ENCODE data around the gene PEAR1.

The PEAR1 gene

GRCh38 chr1:156883919-156884318 lies 9.6 kb upstream of the PEAR1 start:
- Histone ChIP-seq H3K36me3 (ENCODE audit: control insufficient read depth in 1 of 2, insufficient read depth in 2 of 2, low read length in 2 of 2) (no peaks in the 10 kb centered on the region), H2AFZ (ENCODE audit: insufficient read depth, low read length, poor library complexity) (no peak overlapping the region), H3K79me1 (ENCODE audit: low read length) (no peaks in the 10 kb centered on the region), H3K79me2 (ENCODE audit: control insufficient read depth, insufficient read depth, low read length, poor library complexity) (no peaks in the 10 kb centered on the region), H2BK5ac (ENCODE audit: low read depth, low read length, poor library complexity) (no peak overlapping the region), H2AK5ac (ENCODE audit: low read length) (no peak overlapping the region), H3K27me3 (ENCODE audit: insufficient read depth, low read length) (no peaks in the 10 kb centered on the region), H4K91ac (ENCODE audit: low read depth, low read length) (no peak overlapping the region), H3K4me1 (ENCODE audit: control insufficient read depth in 1 of 2, insufficient read depth in 2 of 2, low read length in 2 of 2) (peaks cover 4 to 8% of the 10 kb centered on the region in 2 experiments), H3K4me3 (ENCODE audit: low read depth, low read length) (no peak overlapping the region), H4K8ac (ENCODE audit: low read depth, low read length) (no peak overlapping the region), H3K23ac (ENCODE audit: low read length) (no peak overlapping the region), H2BK12ac (ENCODE audit: low read length) (no peak overlapping the region), H4K12ac (ENCODE audit: low read depth, low read length) (no peak overlapping the region), H3K18ac (ENCODE audit: low read length) (no peak overlapping the region), H3K4ac (ENCODE audit: low read depth, low read length) (no peak overlapping the region), H3K27ac (ENCODE audit: low read depth, low read length) (no peak overlapping the region), H3K14ac (ENCODE audit: low read length) (no peak overlapping the region), H2BK120ac (ENCODE audit: insufficient read depth, low read length, poor library complexity) (no peak overlapping the region), H3K9me3 (ENCODE audit: insufficient read depth, low read depth, low read length) (peaks cover 4% of the 10 kb centered on the region), H3K9ac (ENCODE audit: low read length) (no peak overlapping the region), H3K4me2 (ENCODE audit: low read length) (no peak overlapping the region)
- WGBS (ENCODE audit: extremely low coverage, insufficient coverage, insufficient read length) = no CpG with 5 or more reads among the region's 7 CpGs
- DNase-seq = no peak

- H2AFZ ChIP-seq (ENCODE audit: insufficient read depth, low read length, poor library complexity) = no peak overlapping the region
Measured at GRCh38 chr1:156884560-156885184, 8.8 kb upstream of the PEAR1 start.

GRCh38 chr1:156885314-156885713 lies 8.2 kb upstream of the PEAR1 start:
- Histone ChIP-seq H2BK5ac (ENCODE audit: low read depth, low read length, poor library complexity) (no peak overlapping the region), H2BK120ac (ENCODE audit: insufficient read depth, low read length, poor library complexity) (no peak overlapping the region), H3K79me2 (ENCODE audit: control insufficient read depth, insufficient read depth, low read length, poor library complexity) (no peaks in the 10 kb centered on the region), H2BK12ac (ENCODE audit: low read length) (no peak overlapping the region), H3K4me1 (ENCODE audit: control insufficient read depth in 1 of 2, insufficient read depth in 2 of 2, low read length in 2 of 2) (peaks cover 4 to 8% of the 10 kb centered on the region in 2 experiments), H3K9ac (ENCODE audit: low read length) (no peak overlapping the region), H3K14ac (ENCODE audit: low read length) (no peak overlapping the region), H2AFZ (ENCODE audit: insufficient read depth, low read length, poor library complexity) (no peak overlapping the region), H4K12ac (ENCODE audit: low read depth, low read length) (no peak overlapping the region), H3K36me3 (ENCODE audit: control insufficient read depth in 1 of 2, insufficient read depth in 2 of 2, low read length in 2 of 2) (no peaks in the 10 kb centered on the region), H4K91ac (ENCODE audit: low read depth, low read length) (no peak overlapping the region), H3K4ac (ENCODE audit: low read depth, low read length) (no peak overlapping the region), H3K9me3 (ENCODE audit: insufficient read depth, low read depth, low read length) (peaks cover 4% of the 10 kb centered on the region), H3K18ac (ENCODE audit: low read length) (no peak overlapping the region), H3K27me3 (ENCODE audit: insufficient read depth, low read length) (no peaks in the 10 kb centered on the region), H4K8ac (ENCODE audit: low read depth, low read length) (no peak overlapping the region), H3K4me3 (ENCODE audit: low read depth, low read length) (no peak overlapping the region), H3K23ac (ENCODE audit: low read length) (no peak overlapping the region), H3K27ac (ENCODE audit: low read depth, low read length) (no peak overlapping the region), H2AK5ac (ENCODE audit: low read length) (no peak overlapping the region), H3K4me2 (ENCODE audit: low read length) (no peak overlapping the region), H3K79me1 (ENCODE audit: low read length) (no peaks in the 10 kb centered on the region)
- no CpG with 5 or more reads among the region's 1 CpG for WGBS (ENCODE audit: extremely low coverage, insufficient coverage, insufficient read length)
- DNase-seq = no peak

More at GRCh38 chr1:156884560-156885184, 8.8 kb upstream of the PEAR1 start:
- Histone ChIP-seq H4K91ac (ENCODE audit: low read depth, low read length) (no peak overlapping the region), H3K14ac (ENCODE audit: low read length) (no peak overlapping the region), H3K27me3 (ENCODE audit: insufficient read depth, low read length) (no peaks in the 10 kb centered on the region), H2AK5ac (ENCODE audit: low read length) (no peak overlapping the region), H3K9ac (ENCODE audit: low read length) (no peak overlapping the region), H3K9me3 (ENCODE audit: insufficient read depth, low read depth, low read length) (peaks cover 4% of the 10 kb centered on the region), H4K12ac (ENCODE audit: low read depth, low read length) (no peak overlapping the region), H4K8ac (ENCODE audit: low read depth, low read length) (no peak overlapping the region), H3K4me2 (ENCODE audit: low read length) (no peak overlapping the region), H3K79me2 (ENCODE audit: control insufficient read depth, insufficient read depth, low read length, poor library complexity) (no peaks in the 10 kb centered on the region), H2BK12ac (ENCODE audit: low read length) (no peak overlapping the region), H3K27ac (ENCODE audit: low read depth, low read length) (no peak overlapping the region), H2BK5ac (ENCODE audit: low read depth, low read length, poor library complexity) (no peak overlapping the region), H3K18ac (ENCODE audit: low read length) (no peak overlapping the region), H3K4me1 (ENCODE audit: control insufficient read depth in 1 of 2, insufficient read depth in 2 of 2, low read length in 2 of 2) (peaks cover 4 to 8% of the 10 kb centered on the region in 2 experiments), H3K36me3 (ENCODE audit: control insufficient read depth in 1 of 2, insufficient read depth in 2 of 2, low read length in 2 of 2) (no peaks in the 10 kb centered on the region), H3K79me1 (ENCODE audit: low read length) (no peaks in the 10 kb centered on the region), H3K4me3 (ENCODE audit: low read depth, low read length) (no peak overlapping the region), H3K23ac (ENCODE audit: low read length) (no peak overlapping the region), H2BK120ac (ENCODE audit: insufficient read depth, low read length, poor library complexity) (no peak overlapping the region), H3K4ac (ENCODE audit: low read depth, low read length) (no peak overlapping the region)
- WGBS (ENCODE audit: extremely low coverage, insufficient coverage, insufficient read length) = no CpG with 5 or more reads among the region's 10 CpGs
- DNase-seq = no peak

- H4K12ac ChIP-seq (ENCODE audit: low read depth, low read length) = no peak overlapping the region
- H3K79me2 ChIP-seq (ENCODE audit: control insufficient read depth, insufficient read depth, low read length, poor library complexity) = no peaks in the 10 kb centered on the region
- DNase-seq = no peak
- peaks cover 4% of the 10 kb centered on the region for H3K9me3 ChIP-seq (ENCODE audit: insufficient read depth, low read depth, low read length)
- no CpG with 5 or more reads among the region's 13 CpGs for WGBS (ENCODE audit: extremely low coverage, insufficient coverage, insufficient read length)
- no peak overlapping the region for H2BK120ac ChIP-seq (ENCODE audit: insufficient read depth, low read length, poor library complexity)
- no peaks in the 10 kb centered on the region for H3K79me1 ChIP-seq (ENCODE audit: low read length)
- no peak overlapping the region for H3K9ac ChIP-seq (ENCODE audit: low read length)
- H4K8ac ChIP-seq (ENCODE audit: low read depth, low read length) = no peak overlapping the region
- H3K27me3 ChIP-seq (ENCODE audit: insufficient read depth, low read length) = no peaks in the 10 kb centered on the region
- no peak overlapping the region for H3K14ac ChIP-seq (ENCODE audit: low read length)
- no peak overlapping the region for H3K27ac ChIP-seq (ENCODE audit: low read depth, low read length)
- no peak overlapping the region for H2BK12ac ChIP-seq (ENCODE audit: low read length)
- H3K18ac ChIP-seq (ENCODE audit: low read length) = no peak overlapping the region
- no peak overlapping the region for H4K91ac ChIP-seq (ENCODE audit: low read depth, low read length)
- H3K23ac ChIP-seq (ENCODE audit: low read length) = no peak overlapping the region
- H3K4ac ChIP-seq (ENCODE audit: low read depth, low read length) = no peak overlapping the region
- no peaks in the 10 kb centered on the region for H3K36me3 ChIP-seq (ENCODE audit: control insufficient read depth in 1 of 2, insufficient read depth in 2 of 2, low read length in 2 of 2)
- H2AFZ ChIP-seq (ENCODE audit: insufficient read depth, low read length, poor library complexity) = no peak overlapping the region
- H2BK5ac ChIP-seq (ENCODE audit: low read depth, low read length, poor library complexity) = no peak overlapping the region
- H2AK5ac ChIP-seq (ENCODE audit: low read length) = no peak overlapping the region
- H3K4me1 ChIP-seq (ENCODE audit: control insufficient read depth in 1 of 2, insufficient read depth in 2 of 2, low read length in 2 of 2) = peaks cover 4 to 8% of the 10 kb centered on the region in 2 experiments
- H3K4me3 ChIP-seq (ENCODE audit: low read depth, low read length) = no peak overlapping the region
- H3K4me2 ChIP-seq (ENCODE audit: low read length) = no peak overlapping the region
Measured at GRCh38 chr1:156885880-156886355, 7.6 kb upstream of the PEAR1 start.

Data from trophoblast cell (in vitro differentiated cells and primary cell).